NCI-H82 treated with DMSO at 0.1 percent for 48 hours (cell line): ENCODE data around the gene MARF1.
A peak's percentile ranks its signal among the peaks of the same experiment; 100 is the strongest.
"Not testable (repeated sequence)": the region's sequence is repeated elsewhere in the genome, so short reads cannot be mapped to it uniquely, and the experiment has no call there.

Source experiments
- DNase-seq: peaks from one replicate; lab custom pipeline; 2025; ENCODE audit not compliant: unreplicated experiment; lab: John Stamatoyannopoulos, UW

The MARF1 gene

DNA sequence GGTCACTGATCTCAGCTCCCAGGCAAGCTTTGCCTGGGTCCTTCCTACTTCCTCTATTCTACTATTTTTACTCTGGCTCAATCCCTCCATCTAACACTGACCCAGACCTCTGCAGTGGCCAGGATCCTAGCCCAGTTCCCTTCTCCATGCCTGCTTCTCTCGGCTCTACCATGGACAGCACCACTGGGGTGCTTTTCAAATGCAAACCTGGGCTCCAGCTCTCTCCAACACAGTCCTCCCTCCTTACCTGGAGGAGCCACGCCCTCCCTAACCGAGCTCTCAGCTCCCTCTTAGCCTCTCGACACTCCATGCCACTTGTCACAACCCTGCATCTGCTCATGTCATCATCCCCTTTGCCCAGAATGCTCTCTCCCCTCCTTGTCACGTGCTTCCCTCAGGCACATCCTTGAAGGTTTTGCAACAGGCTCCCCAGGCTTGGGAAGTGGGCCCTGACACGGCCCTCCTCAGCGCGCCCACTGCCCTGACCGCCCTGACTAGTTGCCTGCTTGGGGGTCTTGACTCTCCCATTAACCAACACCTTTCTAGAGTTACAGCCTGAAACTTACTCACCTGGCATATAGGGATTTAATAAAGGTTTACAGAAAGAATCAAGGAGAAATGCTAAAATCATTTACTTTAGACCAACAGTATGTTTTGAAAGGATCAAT is 41.6 kb downstream of the MARF1 start:
- DNase-seq: no peak

DNA sequence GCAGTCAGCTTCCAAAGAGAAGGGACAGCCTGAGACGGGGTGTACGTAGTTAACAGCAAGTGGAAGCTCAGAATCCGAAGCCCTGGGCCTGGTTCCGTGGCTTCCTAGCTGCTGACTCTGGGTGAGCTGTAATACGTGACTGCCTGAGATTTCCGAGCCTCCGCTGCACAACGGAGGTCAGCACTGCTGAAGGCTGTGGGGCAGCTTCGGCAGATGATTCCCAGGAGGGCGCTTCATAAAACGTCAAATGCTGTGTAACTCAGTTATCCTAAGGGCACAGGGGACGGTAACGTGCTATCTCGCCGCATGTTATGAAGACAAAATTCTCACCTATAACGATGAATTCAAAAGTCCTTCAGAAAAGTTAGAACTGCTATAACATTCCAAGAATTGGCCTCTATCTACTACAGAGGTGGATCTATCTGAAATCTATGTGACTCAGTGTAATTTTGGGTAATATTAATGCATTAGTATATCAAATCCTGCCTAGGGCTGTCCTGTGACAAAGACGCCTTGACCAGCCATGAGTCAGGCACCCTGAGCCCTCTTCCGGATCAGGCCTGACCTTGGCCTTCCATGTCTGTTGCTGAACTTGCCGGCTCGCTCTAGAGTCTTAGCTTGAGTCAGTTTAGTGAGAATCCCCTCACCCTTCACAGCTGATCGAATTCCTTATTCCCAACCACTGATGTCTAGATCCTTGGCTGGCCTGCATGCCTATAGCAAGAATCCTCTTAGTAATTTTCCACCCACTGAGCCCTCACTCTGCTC is 43.5 kb downstream of the MARF1 start:
- no peak for DNase-seq

DNA sequence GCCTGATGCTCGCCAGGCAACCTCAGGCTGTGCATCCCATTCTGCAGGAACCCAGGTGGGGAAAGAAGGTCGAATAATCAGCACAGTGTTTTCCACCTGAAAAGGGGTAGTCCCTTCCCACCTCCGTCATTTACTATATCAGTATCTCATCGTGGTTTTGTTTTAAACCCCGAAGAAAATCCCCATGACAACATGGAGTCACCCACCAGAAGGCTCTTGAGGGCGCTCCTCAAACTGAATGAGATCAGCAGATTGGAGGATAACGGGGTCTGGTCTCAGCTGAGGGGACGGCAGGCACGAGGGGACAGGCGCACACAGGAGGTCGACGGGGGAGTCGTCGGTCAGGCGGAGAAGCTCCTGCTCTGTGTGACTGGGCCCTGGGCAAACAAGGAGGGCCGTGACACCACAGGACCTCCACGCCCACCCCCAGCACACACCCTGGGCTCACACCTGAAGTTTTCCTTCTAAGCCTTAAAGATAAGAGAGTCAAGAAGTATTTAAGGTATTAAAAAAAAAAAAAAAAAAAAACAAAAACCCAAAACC is 44.2 kb downstream of the MARF1 start:
- DNase-seq: no peak

DNA sequence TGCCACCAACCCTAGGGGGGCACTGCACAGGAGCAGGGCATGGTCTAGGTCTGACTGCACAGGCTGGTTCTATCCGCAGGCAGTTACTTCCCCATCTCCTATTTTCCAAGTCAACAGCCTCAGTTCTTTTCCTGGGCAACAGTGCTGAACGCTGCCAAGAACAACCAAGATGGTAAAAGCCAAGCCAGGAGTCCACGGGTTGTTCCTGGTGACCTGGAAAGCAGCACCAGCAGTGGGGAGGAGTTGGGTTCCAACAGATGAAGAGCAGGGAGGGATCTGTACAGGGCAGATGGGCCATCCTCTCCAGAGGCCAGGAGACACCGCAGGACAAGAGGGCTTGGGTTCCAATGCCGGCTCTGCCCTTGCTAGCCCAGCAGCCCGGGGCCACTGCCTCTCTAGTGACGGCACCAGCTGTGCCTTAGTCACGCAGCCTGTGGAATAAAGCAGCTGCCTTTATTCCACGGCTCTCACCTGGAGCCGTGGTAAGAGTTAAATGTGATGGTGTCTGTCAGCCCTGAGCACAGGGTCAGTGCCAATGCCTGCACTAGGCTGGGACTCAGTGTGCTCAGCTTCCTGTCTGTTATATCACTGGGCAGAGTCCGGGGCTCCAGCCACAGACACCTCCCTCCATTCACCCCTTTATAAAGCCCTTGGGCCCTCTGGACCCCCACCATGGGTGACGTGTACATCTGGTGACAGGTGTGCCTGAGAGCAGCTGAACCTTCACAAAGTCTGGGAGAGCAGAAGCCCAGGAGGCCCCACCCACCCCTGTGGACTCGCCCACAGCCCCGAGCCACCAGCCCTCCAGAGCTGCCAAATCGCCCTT is 44.9 kb downstream of the MARF1 start:
- no peak for DNase-seq

DNA sequence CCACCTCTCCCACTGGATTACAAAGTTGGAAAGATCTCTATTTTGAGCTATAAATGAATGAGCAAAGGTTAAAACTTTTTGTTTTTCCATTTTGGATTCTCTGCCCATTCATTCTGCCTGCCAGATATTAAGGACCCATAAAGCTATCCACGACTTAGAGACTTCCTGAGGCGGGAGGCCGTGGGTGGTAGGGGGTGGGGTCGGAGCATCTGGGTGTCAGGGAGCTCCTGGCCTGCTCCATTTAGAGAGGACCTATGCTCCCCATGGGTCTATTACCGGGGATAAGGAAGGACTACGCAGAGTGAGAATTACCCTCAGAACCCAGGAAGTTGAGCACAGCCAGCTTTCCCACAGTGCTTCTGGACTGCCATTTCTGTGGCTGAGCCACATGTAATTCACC is 45.8 kb downstream of the MARF1 start:
- DNase-seq: no peak

DNA sequence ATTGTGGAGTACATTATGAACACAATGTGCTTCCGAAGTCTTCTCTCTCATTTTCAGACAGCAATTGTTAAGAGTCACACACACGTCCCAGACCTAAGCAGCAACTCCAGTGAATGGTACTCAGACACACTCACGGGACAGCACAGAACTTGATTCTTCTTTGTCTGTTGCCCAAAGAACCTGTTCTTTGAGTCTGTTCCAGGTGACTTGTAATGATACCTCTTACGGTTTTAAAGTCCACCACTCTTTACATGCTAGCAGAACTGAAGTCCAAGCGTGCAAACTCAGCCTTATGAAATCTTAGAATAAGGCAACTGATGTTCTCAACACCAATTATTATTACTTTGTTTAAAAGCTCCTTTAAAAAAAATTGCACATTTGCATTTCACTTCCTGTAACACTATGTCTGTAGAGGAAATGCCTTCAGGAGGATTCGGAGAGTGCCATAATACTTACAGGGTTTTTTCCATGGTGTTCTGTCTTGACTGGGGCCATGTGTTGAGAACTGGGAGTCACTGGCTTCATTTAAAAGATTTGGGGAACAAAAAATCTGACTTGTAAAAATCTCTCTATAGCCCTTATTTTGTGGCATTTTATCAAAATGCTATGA is 48.1 kb downstream of the MARF1 start:
- no peak for DNase-seq

DNA sequence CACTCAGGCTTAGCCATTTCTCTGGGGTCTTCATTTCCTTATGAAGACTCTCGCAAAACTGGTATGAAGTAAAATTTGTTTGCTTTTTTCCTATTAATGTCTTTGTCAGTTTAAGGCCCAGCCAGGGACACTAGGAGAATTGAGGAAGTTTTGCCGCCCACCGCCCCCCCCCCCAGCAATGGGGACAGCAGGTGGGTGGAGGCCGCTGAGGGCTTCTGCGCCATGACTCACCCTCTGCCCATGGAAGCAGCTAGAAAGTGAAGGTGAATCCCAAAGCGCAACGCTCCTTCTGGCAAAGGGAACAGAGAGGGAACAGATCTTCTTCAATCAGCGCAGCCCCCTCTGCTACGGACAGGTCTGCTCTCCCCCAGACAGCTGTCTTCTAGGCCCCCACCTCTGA is 49.7 kb downstream of the MARF1 start:
- no peak for DNase-seq

DNA sequence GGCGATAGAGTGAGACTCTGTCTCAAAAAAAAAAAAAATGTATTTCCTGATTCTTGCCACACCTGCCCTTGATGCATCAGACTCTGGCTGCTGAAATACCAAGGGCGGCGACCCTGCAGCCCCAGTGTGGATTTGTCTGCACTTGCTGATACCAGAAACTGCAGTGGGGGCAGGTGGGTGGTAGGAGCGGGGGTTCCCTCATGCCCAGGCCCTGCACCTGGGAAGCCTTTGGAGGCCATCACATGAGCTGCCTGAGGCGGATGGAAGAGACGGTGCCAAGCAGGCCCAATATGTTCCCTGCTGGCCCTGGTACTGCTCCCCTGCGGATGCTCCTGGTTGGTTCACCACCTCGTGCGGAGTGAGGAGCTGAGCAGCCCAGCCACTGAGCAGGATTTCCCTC is 50.6 kb downstream of the MARF1 start:
- DNase-seq: no peak

DNA sequence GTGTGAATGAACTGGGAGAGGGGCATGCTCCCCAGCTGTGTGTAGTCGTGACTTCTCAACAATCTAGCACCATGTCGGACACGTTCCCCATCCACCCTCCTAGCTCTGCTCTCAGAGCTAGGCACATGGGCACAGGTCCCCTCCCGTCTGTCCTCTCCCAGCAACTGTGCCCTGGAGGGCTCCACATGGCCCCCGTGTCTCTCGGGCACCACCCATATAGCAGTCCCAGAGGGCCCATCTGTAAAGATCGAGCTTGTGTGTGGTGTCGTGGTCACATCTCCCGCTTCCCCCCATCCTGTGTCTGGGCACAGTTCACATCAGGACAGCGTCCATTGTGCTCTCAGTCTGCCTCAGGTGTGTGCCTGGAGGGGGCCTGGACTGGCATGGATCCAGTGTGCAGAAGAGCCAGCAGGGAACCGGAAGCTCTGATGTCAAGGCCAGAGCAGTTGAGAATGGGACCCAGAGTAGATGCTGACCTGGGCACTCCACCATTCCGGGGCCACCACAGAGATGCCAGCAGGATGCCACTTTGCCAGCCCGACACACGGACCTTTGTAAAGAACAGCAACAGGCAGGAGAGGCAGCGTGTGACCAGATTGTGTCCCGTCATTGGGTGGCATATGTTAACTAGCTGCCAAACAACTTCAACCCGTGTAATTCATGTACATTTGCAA is 55.7 kb downstream of the MARF1 start:
- no peak for DNase-seq

DNA sequence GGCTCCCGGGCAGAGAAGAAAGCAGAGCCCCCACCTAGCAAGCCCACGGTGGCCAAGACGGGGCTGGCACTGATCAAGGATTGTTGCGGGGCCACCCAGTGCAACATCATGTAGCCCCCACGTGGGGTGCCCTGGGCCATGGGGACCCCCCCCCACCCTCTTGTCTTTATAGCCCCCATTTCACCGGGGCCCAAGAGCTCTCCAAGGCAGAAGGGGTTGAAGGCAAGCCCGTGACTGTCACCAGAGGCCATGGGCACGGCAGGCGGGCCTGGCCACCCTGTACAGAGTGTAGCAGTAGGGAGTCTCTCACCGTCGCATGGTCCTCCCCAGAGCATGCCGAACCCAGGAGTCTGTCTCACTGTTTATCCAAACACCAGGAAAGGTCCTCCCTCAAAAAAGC is 56.2 kb downstream of the MARF1 start:
- DNase-seq: no peak

DNA sequence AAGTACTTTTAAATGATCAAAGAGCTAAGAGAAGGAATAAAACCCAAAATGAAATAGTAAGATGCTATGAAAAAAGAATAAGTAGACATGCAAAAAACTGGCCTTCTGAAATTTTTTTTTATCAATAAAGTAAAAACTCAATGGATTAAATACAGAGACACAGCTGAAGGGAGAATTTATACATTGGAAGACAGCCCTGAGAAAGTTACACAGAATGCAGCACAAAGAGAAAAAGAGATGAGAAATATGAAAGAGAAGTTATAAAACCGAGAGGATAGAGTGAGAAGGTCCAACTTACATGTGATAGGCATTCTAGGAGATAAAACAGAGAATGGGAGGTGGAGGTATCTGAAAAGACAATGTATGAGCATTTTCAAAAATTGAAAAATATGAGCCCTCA is 57.0 kb downstream of the MARF1 start:
- no peak for DNase-seq

DNA sequence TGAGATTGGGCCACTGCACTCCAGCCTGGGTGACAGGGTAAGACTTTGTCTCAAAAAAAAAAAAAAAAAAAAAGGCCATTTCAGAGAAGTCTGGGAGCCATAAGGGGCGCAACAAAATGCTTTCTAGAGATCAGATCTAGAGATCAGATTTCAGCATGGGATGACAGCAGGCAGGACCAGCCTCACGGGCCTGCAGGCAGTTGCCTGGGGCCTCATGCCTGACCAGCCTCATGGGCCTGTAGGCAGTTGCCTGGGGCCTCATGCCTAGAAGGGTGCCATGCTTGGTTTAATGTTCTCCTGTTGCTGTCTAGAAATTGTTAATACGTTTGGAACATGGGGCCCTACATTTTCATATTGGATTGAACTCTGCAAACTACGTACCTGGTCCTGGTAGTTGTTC is 59.4 kb downstream of the MARF1 start:
- DNase-seq: no peak

DNA sequence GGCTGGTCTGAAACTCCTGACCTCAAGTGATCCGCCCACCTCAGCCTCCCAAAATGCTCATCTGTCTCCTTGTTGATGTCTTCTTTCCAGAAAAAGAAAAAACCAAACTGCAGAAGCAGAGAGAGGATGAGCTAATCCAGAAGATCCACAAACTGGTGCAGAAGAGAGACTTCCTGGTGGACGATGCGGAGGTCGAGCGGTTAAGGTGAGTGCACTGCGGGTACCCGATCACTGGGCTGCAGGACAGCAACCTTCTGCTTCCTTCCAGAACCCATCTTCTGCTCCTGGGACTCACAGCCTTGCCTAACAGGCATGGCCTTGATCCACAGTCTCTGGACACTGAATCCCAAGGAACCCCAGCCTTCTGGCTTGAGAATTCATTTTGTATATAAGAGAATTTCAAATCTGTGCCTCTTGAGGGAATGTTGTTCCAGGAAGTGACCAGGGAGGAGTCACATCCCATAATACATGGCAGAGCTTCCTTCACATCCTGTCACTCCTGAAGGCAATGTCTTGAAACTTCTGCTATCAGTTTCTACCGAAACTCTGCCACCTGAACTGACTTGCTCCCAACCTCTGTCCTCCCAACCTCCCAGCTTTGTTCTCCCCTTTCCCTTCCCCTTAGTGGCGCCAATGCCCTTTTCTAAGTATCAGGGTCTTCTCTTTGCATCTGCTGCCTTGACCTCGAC is 61.7 kb downstream of the MARF1 start:
- DNase-seq: no peak

DNA sequence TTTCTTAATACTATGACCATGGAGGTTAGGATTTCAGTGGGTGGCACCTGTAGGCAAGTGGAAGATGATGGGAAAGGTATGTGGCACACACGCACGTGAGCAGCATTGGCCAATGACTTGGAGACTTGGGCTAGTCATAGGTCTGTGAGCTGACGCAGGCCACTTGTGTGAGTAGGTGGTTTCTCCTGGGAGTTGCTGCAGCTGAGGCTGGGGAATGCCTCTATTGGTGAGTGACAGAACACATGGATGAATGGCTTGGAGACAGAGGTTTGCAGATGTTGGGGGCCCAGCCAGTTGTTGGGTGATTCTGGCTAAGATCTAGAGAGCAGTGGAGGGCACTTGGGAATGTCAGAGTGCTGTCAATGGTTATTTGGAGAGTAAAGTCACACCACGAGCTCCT is 64.1 kb downstream of the MARF1 start:
- DNase-seq: no peak

DNA sequence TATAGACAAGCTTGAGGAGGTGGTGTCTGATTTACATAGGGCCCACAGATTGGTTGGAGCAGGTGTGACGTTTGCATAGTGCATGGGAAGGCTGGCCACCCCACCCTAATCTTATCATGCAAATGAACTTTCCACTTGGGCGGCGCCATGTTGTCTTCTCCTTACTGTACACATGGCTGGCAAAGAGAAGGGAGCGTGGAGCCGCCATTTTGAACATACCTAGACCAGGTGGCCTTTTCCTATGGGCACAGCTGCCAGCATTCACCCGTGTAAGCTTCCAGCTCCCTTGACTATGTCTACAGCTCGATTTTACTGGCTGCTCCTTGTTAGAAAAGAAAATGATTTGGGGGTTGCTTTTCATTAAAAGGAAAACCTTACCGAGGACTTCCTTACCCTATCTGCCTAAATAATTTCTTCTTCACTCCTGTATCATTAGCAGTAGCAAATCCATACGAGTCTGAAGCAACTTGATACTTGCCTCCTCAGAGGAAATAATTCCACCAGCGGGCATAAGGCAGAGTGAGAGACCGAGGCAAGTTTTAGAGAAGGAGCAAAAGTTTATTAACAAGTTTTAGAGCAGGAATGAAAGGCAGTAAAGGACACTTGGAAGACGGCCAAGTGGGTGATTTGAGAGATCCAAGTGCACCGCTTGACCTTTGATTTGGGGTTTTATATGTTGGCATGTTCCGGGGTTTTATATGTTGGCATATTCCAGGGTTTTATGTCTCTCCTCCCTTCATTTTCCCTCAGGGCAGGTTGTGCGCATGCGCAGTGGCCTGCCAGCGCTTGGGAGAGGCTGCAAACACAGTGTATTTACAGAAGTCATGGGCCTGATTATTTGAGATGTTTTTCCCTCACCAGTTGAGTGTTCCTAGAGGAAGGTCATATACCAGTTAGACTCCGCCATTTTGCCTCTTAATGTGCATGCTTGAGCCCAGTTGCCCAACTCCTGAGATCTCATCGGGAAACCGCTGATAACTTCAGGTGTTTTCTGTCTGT is 65.7 kb downstream of the MARF1 start:
- peak; percentile 38 for DNase-seq

DNA sequence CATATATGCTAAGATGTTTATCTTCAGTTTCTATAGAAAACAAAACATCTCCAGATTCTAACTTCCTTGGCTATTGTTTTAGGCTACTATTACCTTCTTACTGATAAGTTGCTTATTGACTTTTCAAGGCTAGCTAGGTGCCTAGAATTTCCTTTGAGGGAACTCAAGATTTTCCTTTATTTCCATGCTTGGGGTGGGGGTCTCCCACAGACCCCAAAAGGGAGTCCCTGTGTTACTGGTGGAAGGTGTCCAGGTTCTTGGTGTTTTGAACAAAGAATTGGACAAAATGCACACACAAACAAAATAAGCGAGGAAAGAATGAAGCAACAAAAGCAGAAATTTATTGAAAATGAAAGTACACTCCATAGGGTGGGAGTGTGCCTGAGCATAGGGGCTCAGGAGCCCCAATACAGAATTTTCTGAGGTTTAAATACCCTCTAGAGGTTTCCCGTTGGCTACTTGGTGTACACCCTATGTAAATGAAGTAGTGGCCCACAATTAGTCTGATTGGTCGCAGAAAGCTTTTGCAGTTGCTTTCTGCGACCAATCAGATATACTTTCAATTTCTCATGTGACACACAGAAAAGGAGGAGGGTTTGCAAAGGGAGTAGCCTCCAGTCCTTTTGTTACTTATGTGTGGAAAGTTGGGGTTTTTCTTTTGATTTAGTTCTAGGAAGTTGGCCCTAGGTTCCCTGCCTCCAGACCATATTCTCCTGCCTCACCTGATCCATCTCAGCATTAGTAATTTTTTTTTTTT is 67.5 kb downstream of the MARF1 start:
- DNase-seq: no peak

DNA sequence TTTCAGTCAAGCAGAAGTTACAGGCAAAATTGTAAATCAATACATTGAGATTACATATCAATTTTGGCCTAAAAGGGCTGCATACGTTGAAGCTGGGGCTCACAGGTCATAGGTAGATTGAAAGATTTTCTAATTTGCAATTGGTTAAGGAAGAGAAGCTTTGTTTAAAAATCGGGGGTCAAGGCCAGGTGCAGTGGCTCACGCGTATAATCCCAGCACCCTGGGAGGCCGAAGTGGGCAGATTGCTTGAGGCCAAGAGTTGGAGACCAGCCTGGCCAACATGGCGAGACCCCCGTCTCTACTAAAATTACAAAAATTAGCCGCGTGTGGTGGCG is 68.4 kb downstream of the MARF1 start:
- DNase-seq: no peak

DNA sequence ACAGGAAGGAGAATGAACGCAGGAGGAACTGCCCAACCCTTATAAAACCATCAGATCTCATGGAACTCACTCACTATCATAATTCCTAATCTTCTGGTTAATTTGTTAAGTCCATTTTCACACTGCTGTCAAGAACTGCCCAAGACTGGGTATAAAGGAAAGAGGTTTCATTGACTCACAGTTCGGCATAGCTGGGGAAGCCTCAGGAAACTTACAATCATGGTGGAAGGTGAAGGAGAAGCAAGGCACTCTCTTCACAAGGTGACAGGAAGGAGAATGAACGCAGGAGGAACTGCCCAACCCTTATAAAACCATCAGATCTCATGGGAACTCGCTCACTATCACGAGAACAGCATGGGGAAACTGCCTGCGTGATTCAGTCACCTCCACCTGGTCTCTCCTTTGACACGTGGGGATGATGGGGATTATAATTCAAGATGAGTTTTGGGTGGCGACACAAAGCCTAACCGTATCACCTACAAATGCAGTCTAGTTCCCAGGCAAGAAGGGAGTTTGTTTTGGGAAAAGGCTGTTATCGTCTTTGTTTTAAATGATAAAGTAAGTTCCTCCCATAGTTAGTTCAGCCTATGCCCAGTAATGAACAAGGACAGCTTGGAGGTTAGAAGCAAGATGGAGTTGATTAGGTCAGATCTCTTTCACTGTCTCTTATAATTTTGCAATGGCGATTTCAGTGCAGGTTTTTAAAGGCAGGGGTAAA is 68.9 kb downstream of the MARF1 start:
- not testable (repeated sequence) for DNase-seq
